PFSK-1 (cell line): Measurements from ENCODE around the gene DST.

ENCODE experiments used
- REST ChIP-seq, 2 experiments: IDR thresholded peaks; 2 replicates each; pipeline versions ENCODE4 v1.6.1 to v1.8.0; 2011 to 2012; ENCODE audit warnings: low read depth in 2 of 2, low read length in 2 of 2, control low read depth in 1 of 2, inconsistent platforms in 1 of 2, mild to moderate bottlenecking in 1 of 2, moderate library complexity in 1 of 2; ENCODE audit not compliant: insufficient read depth in 1 of 2
- SIN3A ChIP-seq: IDR thresholded peaks from 2 replicates; pipeline ENCODE4 v1.6.1; 2012; ENCODE audit warnings: mild to moderate bottlenecking, low read length, moderate library complexity, borderline replicate concordance; ENCODE audit not compliant: insufficient read depth

- no peak for TF ChIP-seq REST (IDR thresholded peaks at IDR 0.05; ENCODE audit: insufficient read depth in 1 of 2, low read depth in 2 of 2, low read length in 2 of 2)
- no peak for TF ChIP-seq SIN3A
These were observed 106.2 kb downstream of the DST start for GRCh38 chr6:56536536-56536935.
